GM21528 (cell line): Measurements from ENCODE around the gene RASA4.
A peak's percentile ranks its signal among the peaks of the same experiment; 100 is the strongest.
"Not testable (repeated sequence)": the region's sequence is repeated elsewhere in the genome, so short reads cannot be mapped to it uniquely, and the experiment has no call there.

ENCODE experiments used
- ATAC-seq: cut with Tn5 transposase; IDR thresholded peaks from one replicate; pipeline ENCODE4 v1.9.1; 2021; ENCODE audit warnings: mild to moderate bottlenecking, moderate library complexity; ENCODE audit not compliant: unreplicated experiment, low FRiP score

The RASA4 gene

GRCh38 chr7:102609734-102610133, 6.8 kb downstream of the RASA4 start:
- ATAC-seq: not testable (repeated sequence)

DNA sequence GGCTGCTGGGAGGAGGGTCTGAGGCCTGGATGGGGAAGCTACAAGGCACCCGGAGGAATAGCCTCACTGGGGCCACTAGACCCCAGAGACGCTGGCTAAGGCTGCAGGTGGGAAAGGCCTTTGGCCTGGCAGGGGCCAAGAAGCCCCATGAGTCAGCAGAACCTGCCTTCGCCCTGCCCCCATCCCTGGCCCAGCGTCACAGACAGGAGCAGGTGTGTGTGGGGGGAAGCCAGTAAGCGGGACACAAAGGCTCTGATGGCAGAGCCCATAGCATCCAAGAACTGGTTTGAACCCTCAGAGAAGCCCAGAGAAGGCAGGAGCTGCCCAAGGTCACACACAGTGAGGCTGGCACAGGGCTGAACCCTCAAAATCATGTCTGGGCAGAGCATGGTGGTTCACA, 9.7 kb downstream of the RASA4 start:
- ATAC-seq: not testable (repeated sequence)

GRCh38 chr7:102604431-102605145, 12.0 kb downstream of the RASA4 start:
- ATAC-seq: not testable (repeated sequence)

GRCh38 chr7:102602317-102602716, 14.2 kb downstream of the RASA4 start:
- ATAC-seq: not testable (repeated sequence)

GRCh38 chr7:102599699-102600098, 16.9 kb downstream of the RASA4 start:
- not testable (repeated sequence) for ATAC-seq

DNA sequence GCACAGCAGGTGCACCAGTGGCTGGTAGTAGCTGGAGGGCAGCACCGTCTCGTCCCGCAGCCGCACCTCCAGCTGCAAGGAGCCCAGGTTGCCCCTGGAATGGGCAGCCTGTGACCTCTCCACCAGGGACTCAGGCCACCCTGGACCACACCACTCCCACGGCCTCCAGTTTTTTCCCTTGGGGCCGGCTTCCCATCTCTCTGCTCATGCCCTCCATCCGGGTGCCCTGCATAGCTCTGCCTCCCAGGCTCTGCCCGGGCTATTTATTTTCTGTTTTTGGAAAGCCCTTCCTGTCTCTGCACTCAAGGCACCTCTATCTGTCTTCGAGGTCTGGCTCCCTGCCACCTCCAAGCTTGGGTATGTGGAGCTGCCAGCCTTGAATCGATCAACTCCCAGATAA, 20.5 kb downstream of the RASA4 start:
- ATAC-seq: not testable (repeated sequence)

DNA sequence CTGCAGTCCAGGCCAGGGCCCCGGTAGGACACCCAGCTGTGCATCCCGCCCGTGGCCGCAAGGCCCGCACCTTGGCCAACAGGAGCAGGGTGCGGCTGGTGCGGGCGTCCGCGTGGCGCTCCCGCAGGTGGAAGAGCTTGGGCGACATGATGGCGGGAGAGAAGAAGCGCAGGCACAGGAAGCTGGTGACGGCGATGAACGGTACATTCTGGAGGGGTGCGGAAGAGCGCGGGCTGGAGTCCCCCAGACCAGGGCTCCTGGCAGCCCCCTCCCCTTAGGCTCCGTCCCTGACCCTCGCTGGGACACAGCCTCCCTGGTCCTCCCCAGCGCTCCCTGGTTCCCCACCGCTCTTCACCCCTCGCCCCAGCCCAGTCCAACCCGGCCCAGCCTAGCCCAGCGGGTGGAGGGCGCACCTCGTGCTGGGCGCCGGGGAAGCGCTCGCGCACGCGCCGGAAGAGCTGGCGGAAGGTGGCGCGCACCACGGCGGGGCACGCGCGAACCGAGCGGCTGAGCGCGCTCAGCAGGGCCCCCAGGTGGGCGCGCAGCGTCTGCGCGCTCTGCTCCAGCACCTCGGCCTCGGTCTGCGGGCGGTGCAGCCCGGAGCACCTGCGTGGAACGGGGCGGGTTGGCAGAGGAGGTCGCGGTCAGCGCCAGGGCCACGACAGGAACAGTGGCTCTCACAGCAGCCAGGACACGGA, 22.8 kb downstream of the RASA4 start:
- peak; percentile 56 for ATAC-seq

GRCh38 chr7:102592477-102593019, 24.0 kb downstream of the RASA4 start:
- peak; percentile 35 for ATAC-seq

DNA sequence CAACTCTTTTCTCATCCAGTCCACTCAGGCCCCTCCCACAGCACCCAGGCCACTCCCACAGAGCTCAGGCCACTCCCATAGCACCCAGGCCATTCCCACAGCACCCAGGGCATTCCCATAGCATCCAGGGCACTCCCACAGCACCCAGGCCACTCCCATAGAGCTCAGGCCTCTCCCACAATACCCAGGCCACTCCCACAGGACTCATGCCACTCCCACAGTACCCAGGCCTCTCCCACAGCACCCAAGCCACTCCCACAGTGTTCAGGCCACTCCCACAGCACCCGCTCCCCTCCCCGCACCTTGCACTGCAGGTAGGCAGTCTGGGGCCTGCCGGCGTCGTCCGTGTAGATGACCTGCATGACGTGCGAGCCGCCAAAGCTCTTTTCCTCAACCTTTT, 26.7 kb downstream of the RASA4 start:
- not testable (repeated sequence) for ATAC-seq

- not testable (repeated sequence) for ATAC-seq
These were observed 33.1 kb downstream of the RASA4 start for GRCh38 chr7:102583495-102583894.

- ATAC-seq: not testable (repeated sequence)
These were observed 34.8 kb downstream of the RASA4 start for GRCh38 chr7:102581722-102582121.

DNA sequence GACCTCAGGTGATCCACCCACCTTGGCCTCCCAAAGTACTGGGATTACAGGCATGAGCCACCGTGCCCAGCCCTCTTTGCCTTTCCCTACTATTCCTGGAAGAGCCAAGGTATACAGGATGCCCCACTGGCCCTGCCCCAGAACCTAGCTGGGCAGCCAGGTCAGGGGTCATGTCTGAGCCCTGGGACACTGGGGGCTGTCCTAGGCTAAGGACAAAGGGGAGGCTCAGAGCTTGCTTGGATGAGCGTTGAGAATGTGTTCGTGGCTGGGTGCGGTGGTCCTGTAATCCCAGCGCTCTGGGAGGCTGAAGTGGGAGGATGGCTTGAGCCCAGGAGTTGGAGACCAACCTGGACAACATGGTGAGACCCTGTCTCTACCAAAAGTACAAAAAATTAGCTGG, 38.1 kb downstream of the RASA4 start:
- not testable (repeated sequence) for ATAC-seq

DNA sequence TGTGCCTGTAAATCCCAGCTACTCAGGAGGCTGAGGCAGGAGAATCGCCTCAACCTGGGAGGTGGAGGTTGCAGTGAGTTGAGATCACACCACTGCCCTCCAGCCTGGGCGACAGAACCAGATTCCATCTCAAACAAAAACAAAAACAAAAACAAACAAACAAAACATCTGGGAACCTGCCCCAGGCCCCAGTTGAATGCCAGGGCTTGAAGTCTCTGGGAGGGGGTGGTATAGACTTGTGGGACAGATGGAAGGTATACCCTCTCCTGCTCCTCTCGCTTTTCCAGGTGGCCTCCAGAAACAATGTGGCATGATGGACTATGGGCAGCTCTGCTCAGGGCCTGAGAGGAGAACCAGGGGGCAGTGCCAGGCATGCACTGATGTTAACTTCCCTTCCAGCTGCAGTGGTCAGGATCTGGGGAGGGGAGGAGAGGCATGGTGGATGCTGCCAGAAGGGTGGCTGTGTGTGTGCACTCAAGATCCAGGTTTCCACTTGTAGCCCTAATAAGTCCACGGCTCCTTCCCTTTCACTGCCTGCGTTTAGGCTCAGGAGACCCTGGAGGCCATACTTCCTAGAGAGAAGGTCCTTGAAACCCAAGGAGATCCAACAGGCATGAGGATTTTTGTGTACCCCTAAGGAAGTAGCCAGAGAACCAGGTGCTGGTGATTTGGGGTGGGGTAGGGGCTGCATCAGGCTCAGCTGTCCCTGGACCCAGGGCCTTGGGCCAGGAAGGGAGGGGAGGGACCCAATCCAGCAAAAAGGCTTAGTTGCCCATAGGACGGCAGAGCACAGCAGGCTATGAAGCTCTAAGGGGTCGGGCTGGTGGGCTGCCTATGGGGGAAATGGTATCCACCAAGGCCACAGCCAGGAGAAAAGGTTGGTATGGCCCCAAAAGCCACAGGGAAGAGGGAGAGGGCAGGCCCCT, 39.0 kb downstream of the RASA4 start:
- not testable (repeated sequence) for ATAC-seq

GRCh38 chr7:102576363-102576762, 40.2 kb downstream of the RASA4 start:
- not testable (repeated sequence) for ATAC-seq

GRCh38 chr7:102574607-102575006, 41.9 kb downstream of the RASA4 start:
- not testable (repeated sequence) for ATAC-seq

- peak; percentile 88 for ATAC-seq
These were observed 44.0 kb downstream of the RASA4 start, which contains the start of gene POLR2J3 for GRCh38 chr7:102572261-102573239. TSS of gene POLR2J3 (minus strand) at chr7:102572583. CDS start at chr7:102572521, 62 bp downstream.

DNA sequence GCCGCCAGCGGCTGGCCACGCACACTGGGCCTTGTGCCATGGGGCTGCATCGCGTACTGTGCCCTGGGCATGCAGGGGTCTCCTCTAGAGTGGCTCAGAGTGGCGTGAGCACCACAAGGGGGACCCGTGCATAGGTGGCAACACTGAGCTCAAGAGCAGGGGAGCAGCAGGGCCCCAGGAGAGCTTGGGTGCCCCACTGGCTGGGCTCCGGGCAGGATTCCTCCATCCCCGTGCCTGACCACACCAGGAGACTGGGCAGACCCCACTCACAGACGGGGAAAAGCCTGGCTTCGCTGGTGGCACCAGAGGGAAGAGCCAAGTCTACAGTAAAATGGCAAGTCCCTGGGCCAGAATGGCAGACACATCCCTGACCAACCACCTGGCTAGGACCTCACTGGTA, 47.9 kb downstream of the RASA4 start:
- not testable (repeated sequence) for ATAC-seq

DNA sequence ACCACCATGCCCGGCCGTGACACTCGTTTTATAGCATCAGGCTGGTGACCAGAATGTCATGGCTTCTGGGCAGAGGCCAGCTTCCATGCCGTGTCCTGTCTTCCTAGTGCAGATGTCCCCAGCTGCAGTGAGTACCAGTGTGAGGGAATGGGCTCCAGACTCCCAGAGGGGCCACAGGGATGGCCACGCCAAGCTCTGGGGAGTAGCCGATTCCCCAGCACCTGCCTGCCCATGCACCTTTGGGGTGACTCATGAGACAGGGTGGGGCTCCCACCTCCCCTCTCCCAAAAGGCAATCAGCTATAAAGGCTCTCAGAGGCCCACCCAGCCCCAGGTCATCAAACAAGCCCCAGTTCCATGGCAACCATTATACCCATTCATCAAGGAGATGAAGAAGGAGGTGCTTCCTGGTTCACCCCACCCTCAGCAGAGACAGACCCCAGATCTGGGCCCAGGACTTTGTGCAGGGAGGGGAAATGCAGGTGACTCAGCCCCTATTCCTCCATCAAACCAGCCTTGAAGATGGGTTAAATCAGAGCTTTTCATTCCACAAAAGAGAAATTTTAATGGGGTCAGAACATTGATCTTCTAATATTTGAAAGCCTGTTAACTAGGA, 65.6 kb downstream of the RASA4 start, which contains the start of gene SPDYE2:
TSS of gene SPDYE2 (plus strand) at position 419 of the 615 bp plus-strand sequence. CDS start 2,030 bp downstream, outside the sequence.
- not testable (repeated sequence) for ATAC-seq

GRCh38 chr7:102546353-102546752, 70.2 kb downstream of the RASA4 start:
- peak; percentile 60 for ATAC-seq
